HG03378 (cell line): ENCODE measurements around the gene POFUT2.

ENCODE experiments used
- ATAC-seq: cut with Tn5 transposase; IDR thresholded peaks from one replicate; pipeline ENCODE4 v1.9.1; 2021; ENCODE audit warnings: mild to moderate bottlenecking, moderate library complexity; ENCODE audit not compliant: unreplicated experiment

The POFUT2 gene

GRCh38 chr21:45265721-45266517 lies 21.8 kb downstream of the POFUT2 start:
- no peak for ATAC-seq

DNA sequence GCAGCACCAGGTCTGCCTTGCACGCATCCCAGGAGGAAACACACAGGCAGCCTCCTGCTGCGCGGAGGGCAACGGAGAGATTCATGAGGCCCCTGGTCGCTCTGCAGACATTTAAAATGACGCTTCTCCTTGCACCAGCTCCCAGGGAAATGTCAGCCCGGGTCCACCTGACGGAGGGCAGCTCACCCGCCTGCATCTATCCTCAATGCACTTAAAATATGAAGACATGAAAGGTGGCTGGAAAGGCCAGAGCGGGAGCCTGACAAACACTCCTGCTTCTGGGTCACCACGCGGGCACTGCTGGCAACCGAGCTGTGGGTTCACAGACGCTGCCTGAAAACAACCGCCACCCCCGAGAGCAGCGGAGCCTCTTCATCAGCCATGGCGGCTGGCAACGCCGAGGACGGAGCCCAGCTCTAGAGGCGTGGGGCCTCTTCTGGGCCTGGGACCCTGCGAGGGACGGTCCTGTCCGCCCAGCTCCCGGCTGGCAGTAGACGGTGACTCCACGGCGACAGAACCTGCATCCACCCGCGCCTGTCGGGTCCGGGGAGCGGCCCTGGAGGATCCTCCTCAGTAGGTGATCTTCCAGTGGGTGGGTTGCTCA lies 22.7 kb downstream of the POFUT2 start:
- no peak for ATAC-seq

DNA sequence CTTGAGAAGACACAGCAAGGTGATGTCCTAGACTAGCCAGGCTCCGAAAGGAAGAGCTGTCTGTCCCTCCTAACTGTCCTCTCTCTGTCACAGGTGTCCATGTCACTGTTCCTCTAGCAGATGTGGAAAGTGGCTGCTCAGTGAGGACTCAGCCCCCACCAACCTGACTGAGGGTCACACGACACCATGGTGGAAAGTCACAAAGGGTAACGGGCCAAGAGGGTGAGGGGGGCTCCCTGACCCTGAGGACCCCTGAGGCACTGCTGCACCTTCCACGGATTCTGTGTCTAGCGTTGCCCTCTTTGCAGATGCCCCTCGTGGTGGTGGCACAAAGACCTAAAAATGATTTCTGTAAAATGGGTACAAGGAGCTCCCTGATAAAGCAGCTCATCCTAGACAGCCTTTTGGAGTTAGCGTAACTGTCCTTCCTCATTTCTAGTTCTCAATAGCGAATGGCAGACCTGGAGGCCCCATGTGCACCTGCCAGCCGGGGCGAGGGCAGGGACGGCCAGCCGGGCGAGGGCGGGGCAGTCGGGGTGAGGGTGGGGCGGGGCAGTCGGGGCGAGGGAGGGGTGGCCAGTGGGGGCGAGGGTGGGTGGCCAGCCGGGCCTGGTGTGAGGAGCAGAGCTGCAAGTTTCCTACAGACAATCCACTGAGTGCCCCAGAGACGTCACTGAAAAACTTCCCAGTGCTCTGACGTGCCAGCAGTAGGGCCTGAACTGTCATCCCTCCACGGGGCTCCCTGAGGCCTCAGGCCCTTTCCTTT lies 23.4 kb downstream of the POFUT2 start:
- no peak for ATAC-seq

- no peak for ATAC-seq
These were observed 24.2 kb downstream of the POFUT2 start for GRCh38 chr21:45263534-45263933.

- no peak for ATAC-seq
These were observed 25.1 kb downstream of the POFUT2 start for GRCh38 chr21:45262616-45263015.

- no peak for ATAC-seq
These were observed 25.6 kb downstream of the POFUT2 start for GRCh38 chr21:45262041-45262581.

DNA sequence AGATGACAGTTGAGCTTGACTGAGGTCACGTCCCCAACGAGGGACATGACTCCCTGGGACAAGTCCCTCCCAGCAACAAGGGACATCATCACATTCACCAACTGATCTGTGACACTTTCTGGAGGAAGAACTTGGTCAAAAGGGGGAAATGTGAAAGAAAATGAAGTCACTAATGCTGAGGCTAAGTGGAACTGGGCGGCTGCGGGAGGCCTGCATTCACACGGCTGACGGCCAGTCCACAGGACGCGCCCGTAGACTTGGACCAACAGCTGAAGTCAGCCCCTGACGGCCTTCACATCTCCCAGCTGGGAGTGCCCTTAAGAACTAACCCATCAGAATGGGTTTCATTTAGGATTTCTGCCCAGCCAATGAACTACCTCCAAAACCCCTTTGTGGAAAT lies 26.6 kb downstream of the POFUT2 start:
- no peak for ATAC-seq

DNA sequence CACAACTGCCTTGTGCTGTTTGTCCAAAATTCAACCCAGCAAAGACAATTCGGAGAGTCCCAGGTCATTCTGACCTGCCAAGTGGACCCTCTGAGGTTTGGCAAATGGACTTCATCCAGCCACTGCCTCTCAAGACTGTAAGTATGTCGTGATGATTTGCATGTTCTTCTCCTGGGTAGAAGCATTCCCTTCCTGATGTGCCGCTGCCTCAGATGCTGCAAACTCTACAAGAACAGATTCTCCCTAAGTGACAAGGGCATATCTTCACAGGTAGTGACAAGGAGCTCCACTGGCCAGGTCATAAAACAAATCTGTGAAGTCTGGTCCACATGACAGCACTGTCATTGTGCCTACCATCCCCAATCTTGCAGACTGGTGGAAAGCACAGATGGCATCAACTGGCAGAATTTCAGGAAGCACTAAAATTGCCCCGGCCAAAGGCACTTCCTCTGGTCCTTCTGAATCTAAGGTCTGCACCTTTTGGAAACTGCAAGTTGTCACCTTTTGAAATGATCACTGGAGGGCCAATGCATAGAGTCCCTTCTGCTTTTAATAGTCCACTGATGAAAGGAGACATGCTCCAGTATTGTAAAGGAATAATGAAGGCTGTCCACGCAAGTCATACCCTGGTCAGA lies 27.4 kb downstream of the POFUT2 start:
- no peak for ATAC-seq

GRCh38 chr21:45259206-45259840 lies 28.4 kb downstream of the POFUT2 start:
- ATAC-seq, result no peak

GRCh38 chr21:45258466-45258865 lies 29.2 kb downstream of the POFUT2 start:
- ATAC-seq, result no peak

DNA sequence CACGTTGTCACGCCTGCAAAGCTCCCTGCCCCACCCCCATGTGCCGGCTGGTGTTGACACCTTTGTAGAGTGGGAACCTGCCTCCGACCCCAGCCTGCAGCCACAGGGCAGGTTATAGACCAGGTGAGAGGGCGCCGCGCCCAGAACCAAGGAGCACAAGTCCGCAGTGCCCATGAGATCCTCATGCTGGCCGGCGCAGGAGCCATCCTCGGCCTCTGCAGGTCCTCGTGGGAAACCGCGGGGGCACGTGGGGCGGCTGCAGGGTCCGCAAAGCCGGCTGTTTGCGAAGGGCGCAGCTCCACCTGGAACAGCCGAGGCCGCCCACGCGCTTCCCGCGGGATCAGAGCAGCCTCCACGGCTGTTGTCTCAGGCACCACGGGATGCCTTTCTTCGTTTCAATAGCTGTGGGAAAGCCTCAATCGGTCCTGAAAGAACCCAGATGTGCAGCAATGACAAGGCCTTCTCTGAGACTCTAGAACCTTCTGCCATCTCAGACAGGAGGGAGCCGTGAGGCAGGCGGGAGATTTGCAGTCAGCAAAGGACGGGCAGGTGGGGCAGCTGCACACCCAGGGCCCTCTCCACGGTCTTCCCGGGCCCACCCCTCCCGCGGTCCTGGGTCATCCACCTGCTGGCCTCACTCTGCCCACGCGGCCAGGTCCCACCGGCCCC lies 29.9 kb downstream of the POFUT2 start:
- ATAC-seq, result no peak

GRCh38 chr21:45256912-45257672 lies 30.6 kb downstream of the POFUT2 start:
- no peak for ATAC-seq

DNA sequence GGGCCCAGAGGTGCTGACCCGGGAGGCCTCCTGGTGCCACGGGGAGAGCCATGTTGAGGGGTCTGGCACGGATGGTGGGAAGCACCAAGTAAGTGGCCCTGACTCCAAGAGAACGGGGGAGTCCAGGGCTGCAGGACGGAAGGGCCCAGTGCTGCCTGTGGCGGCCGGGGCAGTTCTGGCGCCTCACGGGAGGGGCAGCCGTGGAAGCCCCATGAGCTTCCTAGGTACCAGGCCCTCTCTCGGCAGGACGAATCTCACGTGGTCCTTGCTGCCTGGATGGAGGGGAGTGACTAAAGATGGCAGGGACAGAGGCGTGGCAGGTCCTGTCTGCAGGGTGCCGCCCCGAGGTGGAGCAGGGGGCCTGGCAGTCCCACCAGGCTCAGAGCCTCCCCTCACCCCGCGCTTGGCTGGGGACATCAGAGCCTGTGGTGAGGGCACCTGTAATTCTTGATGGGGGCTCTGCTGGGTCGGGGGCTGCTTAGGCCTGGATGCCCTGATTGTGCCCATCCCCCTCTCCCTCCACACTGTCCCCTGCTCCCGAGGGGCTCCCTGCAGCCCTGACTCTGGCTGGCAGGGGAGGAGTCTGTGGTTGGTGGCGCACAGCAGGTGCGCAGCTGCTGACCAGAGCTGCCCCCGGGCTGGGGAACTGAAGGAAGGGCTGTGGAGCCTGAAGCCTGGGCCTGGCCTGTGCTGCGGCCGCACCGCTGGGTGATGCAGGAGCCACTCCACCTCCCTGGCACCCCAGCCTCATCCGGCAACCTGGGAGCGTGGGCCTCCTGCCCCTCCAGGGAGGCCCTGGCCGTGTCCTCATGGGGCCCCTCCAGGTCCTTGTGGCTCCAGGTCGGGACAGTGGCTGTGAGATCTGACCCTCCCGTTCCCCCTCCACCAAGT lies 31.4 kb downstream of the POFUT2 start:
- ATAC-seq, result no peak

DNA sequence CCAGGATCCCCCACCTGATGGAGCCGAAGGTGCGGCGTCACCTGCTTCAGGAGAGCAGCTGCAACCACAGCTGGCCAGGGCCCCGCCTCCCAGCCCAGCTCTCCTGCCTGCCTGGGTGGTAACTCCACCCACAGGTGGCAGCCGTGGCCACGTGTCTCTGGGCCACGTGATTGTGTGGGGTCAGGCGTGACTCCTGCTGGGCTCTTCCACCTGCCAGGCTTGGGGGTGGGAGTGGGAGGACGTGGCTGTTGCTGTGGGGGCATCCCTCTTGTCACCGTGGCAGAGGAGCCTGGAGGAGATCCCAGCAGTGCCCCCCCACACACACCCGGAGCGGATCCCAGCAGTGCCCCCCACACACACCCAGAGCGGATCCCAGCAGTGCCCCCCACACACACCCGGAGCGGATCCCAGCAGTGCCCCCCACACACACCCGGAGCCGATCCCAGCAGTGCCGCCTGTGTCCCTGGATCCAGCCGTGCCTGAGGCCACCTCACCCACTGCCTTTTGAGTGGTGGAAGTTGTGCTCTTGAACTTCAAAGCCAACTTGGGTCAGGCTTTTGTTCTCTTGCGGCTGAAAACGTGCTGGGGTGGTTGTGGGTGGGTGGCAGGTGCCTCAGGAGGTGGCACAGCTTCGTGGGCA lies 32.2 kb downstream of the POFUT2 start:
- ATAC-seq, result no peak

DNA sequence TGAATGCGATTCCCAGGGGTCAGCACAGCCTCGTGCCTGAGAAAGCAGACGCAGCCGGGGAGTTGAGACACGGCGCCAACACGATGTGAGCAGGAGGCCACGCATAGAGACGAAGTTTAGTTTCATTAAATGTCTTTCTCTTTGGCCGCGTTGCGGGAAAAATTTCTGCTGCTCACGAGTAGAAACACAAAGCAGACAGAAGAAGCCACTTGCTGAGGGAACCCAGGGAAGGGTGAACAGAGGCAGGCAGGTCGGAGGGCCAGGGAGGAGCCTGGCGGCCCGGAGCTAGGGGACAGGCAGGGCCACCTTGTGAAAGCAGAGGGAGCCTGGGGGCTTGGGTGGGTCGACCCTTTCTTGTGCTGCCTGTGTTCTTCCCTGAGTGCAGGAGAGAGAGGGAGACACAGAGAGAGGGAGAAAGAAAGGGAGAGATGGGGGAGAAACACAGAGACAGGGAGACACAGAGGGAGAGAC lies 33.2 kb downstream of the POFUT2 start:
- no peak for ATAC-seq

GRCh38 chr21:45253633-45254459 lies 33.8 kb downstream of the POFUT2 start:
- ATAC-seq, result no peak

DNA sequence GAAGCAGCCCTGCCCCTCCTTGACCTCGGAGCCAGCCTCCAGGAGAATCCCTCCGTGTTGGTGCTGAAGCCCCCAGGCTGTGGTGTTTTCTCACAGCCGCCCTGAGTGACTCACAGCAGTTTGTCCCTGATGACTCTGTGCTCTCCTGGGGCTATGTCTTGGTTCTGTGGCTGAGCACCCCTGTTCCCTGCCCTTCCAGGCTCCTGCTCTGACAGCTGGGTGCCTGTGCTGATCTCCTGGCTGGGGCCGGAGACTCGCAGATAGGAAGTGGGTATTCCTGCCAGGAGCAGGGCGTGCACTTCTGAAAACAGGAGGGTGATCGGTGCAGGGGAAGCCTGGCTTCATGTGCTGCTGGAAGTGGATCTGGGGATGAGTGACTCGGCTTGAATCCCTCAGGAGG lies 34.5 kb downstream of the POFUT2 start:
- ATAC-seq, result no peak
